Muscle of leg (tissue), 11 donors: ENCODE measurements around the gene KCNH5. TPM values are rescaled to one million over a fixed set of nuclear protein-coding genes. Genes with fewer than 3 reads are reported as not detected.

Experiments
- DNase-seq: peaks from one replicate; pipeline ENCODE4 v3.0.0; 2013
- H3K27ac ChIP-seq: one replicate; pipeline ENCODE4 v1.5.1; 2013; ENCODE audit warnings: mild to moderate bottlenecking, low read length, control low read depth
- H3K27me3 ChIP-seq: one replicate; pipeline ENCODE4 v1.6.1; 2013; ENCODE audit warnings: low read length; ENCODE audit not compliant: control insufficient read depth, insufficient read depth
- H3K36me3 ChIP-seq: one replicate; pipeline ENCODE4 v1.6.1; 2013; ENCODE audit warnings: low read length; ENCODE audit not compliant: control insufficient read depth, insufficient read depth
- H3K4me1 ChIP-seq: one replicate; pipeline ENCODE4 v1.6.1; 2013; ENCODE audit warnings: low read length; ENCODE audit not compliant: control insufficient read depth, insufficient read depth
- H3K4me3 ChIP-seq: one replicate; pipeline ENCODE4 v1.5.1; 2013; ENCODE audit warnings: low read length, control low read depth
- H3K9me3 ChIP-seq: replicated peaks from 2 replicates; pipeline ENCODE4 v1.6.1; 2013; ENCODE audit warnings: low read depth, low read length; ENCODE audit not compliant: control insufficient read depth
- WGBS: methylation state at CpG from one replicate; pipeline ENCODE4 v1.1.5; 2013; ENCODE audit warnings: missing lambda C conversion rate; ENCODE audit not compliant: insufficient coverage; 5-methylcytosine and 5-hydroxymethylcytosine counted together
- polyA plus RNA-seq, 8 donors: library from polyadenylated mRNA; unstranded; fragments of 120-200 nt; gene quantifications; one replicate each; pipeline versions ENCODE4 v1.2.1 to v1.2.3, GENCODE V29; 2013; ENCODE audit warnings: inconsistent platforms in 1 of 8, low replicate concordance in 1 of 8; ENCODE audit not compliant: insufficient read length in 8 of 8, insufficient read depth in 1 of 8
- total RNA-seq: library from RNA; stranded (reverse); fragments of 120-200 nt; gene quantifications from one replicate; pipeline ENCODE4 v1.2.4, GENCODE V29; 2013

The KCNH5 gene
- total and polyA plus RNA-seq, 9 donors, result 0.04 to 0.17 (median 0.05) TPM

DNA sequence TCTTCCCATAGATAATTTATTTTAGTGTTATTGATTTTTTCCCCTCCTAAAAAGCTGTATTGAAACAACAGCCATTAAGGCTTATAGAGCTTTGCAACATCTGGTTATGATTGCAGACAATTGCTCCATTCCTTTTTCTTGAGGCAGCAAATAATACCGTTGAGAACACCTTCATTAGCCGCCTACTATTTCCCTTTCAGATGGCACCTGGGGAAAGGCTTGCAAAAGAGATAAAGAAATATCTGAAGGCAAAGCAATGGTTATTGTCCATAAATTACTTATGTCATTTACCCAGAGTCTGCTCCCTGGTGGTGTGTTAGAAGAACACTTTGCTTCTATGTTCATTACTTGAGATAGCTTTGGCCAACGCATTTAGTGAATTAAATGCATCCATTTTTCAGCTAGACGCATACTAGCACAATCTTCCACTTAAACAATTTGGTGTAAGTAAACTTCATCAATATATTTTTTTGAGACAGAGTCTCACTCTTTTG lies 377.8 kb downstream of the KCNH5 start:
- H3K27ac ChIP-seq, result no peak overlapping the region
- no peaks in the 10 kb centered on the region for H3K27me3 ChIP-seq
- no peaks in the 10 kb centered on the region for H3K9me3 ChIP-seq
- peak; percentile 4 for DNase-seq
- H3K36me3 ChIP-seq, result no peaks in the 10 kb centered on the region
- H3K4me3 ChIP-seq, result no peak overlapping the region
- WGBS, result no CpG with 5 or more reads among the region's 4 CpGs
- no peaks in the 10 kb centered on the region for H3K4me1 ChIP-seq

- Histone ChIP-seq H3K27me3 (no peaks in the 10 kb centered on the region), H3K4me1 (no peaks in the 10 kb centered on the region), H3K36me3 (no peaks in the 10 kb centered on the region), H3K9me3 (no peaks in the 10 kb centered on the region), H3K4me3 (no peak overlapping the region), H3K27ac (no peak overlapping the region)
- peak; percentile 60 for DNase-seq
- 10% methylated on average over 3 of the region's 3 CpGs for WGBS
Observed at GRCh38 chr14:62665286-62665685, 380.0 kb downstream of the KCNH5 start.

DNA sequence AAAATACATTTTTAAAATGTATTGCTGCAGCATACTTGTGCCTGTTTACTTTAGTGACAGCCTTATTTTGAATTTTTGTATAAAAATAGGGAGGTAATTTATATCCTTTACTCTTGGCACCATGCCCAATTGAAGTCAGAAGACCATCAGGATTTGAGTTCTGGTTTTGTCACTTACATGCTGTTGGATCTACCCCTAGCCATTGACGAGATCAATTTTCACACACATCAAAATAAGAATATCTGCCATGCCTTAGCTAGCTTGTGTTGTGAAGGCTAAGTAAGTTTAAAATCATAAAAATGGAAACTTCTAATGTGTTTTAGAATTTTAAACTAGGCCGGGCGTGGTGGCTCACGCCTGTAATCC lies 381.8 kb downstream of the KCNH5 start:
- no peak overlapping the region for H3K27ac ChIP-seq
- H3K4me3 ChIP-seq, result no peak overlapping the region
- no peaks in the 10 kb centered on the region for H3K4me1 ChIP-seq
- H3K27me3 ChIP-seq, result no peaks in the 10 kb centered on the region
- DNase-seq, result peak; percentile 4
- no peaks in the 10 kb centered on the region for H3K36me3 ChIP-seq
- H3K9me3 ChIP-seq, result no peaks in the 10 kb centered on the region
- 54% methylated on average over 3 of the region's 4 CpGs for WGBS

DNA sequence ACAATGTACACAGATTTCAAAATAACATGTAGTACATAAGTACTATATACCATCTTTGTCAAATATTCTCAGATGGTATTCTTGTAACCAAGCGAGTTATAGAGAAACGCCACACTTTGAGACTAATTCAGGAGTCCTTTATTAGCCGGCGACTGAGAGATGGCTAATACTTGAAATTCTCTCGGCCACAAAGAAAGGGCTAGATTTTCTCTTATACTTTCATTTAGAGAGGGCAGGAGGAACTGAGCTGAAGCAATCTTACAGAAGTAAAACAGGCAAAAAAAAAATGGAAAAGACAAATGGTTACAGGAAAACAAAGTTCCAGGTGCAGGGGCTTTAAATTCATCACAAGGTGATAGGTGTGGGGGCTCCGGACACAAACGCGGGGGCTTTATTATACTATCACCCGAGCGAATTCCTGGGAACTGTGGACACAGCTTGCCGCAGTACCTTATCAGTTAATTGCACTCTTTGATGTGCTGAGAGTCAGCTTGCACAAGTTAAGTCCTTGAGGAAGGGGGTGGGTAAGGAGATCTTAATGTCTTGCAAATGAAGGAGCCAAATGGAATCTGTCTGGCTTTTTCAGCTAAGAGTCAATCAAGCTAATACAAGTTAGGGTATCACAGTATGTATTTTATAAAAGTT lies 382.3 kb downstream of the KCNH5 start:
- no peak overlapping the region for H3K27ac ChIP-seq
- no peak for DNase-seq
- H3K27me3 ChIP-seq, result no peaks in the 10 kb centered on the region
- H3K9me3 ChIP-seq, result no peaks in the 10 kb centered on the region
- H3K4me1 ChIP-seq, result no peaks in the 10 kb centered on the region
- H3K36me3 ChIP-seq, result no peaks in the 10 kb centered on the region
- H3K4me3 ChIP-seq, result no peak overlapping the region
- 37% methylated on average over 2 of the region's 11 CpGs for whole genome bisulfite sequencing

DNA sequence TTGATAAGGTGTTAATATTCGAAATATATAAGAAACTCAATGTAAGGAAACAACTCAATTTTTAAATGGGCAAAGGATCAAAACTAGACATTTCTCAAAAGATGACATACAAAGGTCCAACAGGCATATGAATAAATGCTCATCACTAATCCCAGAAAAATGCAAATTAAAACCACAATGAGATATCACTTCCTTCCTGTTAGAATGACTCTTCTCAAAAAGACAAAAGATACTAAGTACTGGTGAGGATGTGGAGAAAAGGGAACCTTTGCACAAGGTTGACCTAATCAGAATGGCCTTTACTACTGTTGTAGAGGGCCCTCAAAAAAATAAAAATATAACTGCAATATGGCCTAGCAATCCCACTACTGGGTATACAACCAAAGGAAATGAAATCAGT lies 383.4 kb downstream of the KCNH5 start:
- WGBS, result no CpG with 5 or more reads among the region's 1 CpG
- no peaks in the 10 kb centered on the region for H3K9me3 ChIP-seq
- no peak for DNase-seq
- no peak overlapping the region for H3K4me3 ChIP-seq
- H3K27ac ChIP-seq, result no peak overlapping the region
- H3K4me1 ChIP-seq, result no peaks in the 10 kb centered on the region
- no peaks in the 10 kb centered on the region for H3K36me3 ChIP-seq
- no peaks in the 10 kb centered on the region for H3K27me3 ChIP-seq

DNA sequence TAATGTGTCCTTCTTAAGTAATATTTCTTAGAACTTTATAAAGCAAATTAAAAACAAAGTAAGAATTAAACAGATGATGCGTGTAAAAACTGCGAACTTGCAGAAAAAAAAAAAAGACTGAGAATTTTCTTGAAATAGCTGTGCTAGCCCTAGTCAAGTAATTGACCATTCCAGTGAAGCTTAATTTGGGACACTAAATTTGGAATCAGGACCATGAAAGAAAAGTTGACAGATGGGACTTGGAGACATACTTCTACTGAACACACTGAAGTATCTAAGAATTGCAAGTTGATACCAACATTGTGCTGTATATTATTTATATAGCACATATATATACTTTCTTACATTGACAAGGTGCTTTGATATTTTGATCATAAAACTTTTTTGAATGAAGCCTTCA lies 386.6 kb downstream of the KCNH5 start:
- no peak for DNase-seq
- no CpG with 5 or more reads among the region's 2 CpGs for WGBS
- Histone ChIP-seq H3K27ac (no peak overlapping the region), H3K27me3 (no peaks in the 10 kb centered on the region), H3K4me3 (no peak overlapping the region), H3K9me3 (no peaks in the 10 kb centered on the region), H3K4me1 (no peaks in the 10 kb centered on the region), H3K36me3 (no peaks in the 10 kb centered on the region)

DNA sequence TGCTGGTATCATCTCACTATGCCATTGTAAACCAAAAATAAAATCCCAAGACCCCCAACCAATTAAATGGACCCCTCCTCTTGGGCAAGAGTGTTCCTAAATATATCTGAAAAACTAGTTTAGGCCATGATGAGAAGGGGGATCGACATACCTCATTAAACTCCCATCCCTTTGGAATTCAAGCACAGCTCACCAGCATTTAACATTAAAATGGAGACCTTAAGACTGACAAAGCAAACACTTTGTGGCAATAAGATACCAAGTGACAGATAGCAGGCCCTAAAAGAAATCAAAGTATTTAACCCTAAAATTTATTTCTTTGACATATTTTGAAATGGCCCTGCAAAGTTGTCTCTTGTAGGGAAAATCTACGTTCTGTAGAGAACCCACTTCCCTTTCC lies 387.9 kb downstream of the KCNH5 start:
- H3K27me3 ChIP-seq, result no peaks in the 10 kb centered on the region
- no peak overlapping the region for H3K27ac ChIP-seq
- H3K4me1 ChIP-seq, result no peaks in the 10 kb centered on the region
- 80% methylated on average over 1 of the region's 2 CpGs for WGBS
- H3K4me3 ChIP-seq, result no peak overlapping the region
- H3K9me3 ChIP-seq, result no peaks in the 10 kb centered on the region
- no peak for DNase-seq
- H3K36me3 ChIP-seq, result no peaks in the 10 kb centered on the region

- H3K4me1 ChIP-seq, result no peaks in the 10 kb centered on the region
- H3K36me3 ChIP-seq, result no peaks in the 10 kb centered on the region
- H3K4me3 ChIP-seq, result no peak overlapping the region
- 40% methylated on average over 1 of the region's 4 CpGs for WGBS
- no peaks in the 10 kb centered on the region for H3K27me3 ChIP-seq
- no peak for DNase-seq
- no peaks in the 10 kb centered on the region for H3K9me3 ChIP-seq
- H3K27ac ChIP-seq, result no peak overlapping the region
Observed at GRCh38 chr14:62655166-62655565, 390.1 kb downstream of the KCNH5 start.

GRCh38 chr14:62654641-62655040 lies 390.6 kb downstream of the KCNH5 start:
- Histone ChIP-seq H3K36me3 (no peaks in the 10 kb centered on the region), H3K27ac (no peak overlapping the region), H3K4me3 (no peak overlapping the region), H3K4me1 (no peaks in the 10 kb centered on the region), H3K9me3 (no peaks in the 10 kb centered on the region), H3K27me3 (no peaks in the 10 kb centered on the region)
- WGBS, result no CpG with 5 or more reads among the region's 5 CpGs
- DNase-seq, result peak; percentile 79
